Right atrium auricular region (tissue), 2 donors: Measurements from ENCODE around the gene TTC7B. TPM values are rescaled to one million over a fixed set of nuclear protein-coding genes. Genes with fewer than 3 reads are reported as not detected.

Experiments
- DNase-seq: peaks from one replicate; pipeline ENCODE4 v3.0.0-alpha.2; 2019; ENCODE audit warnings: low spot score
- H3K27ac ChIP-seq, 2 donors: fragments of 200-600 bp; sonication (generic); 1 replicate in 1 of 2; 2 replicates in 1 of 2; pipeline ENCODE4 v1.5.1; 2016 to 2019
- H3K27me3 ChIP-seq, 2 donors: fragments of 200-600 bp; sonication (generic); one replicate each; pipeline versions ENCODE4 v1.5.1 to v1.6.0; 2017 to 2019
- H3K36me3 ChIP-seq: fragments of 200-600 bp; sonication (generic); one replicate; pipeline ENCODE4 v1.5.1; 2016
- H3K4me1 ChIP-seq, 2 donors: fragments of 200-600 bp; sonication (generic); one replicate each; pipeline versions ENCODE4 v1.5.1 to v1.6.0; 2017 to 2019
- H3K4me3 ChIP-seq, 2 donors: fragments of 200-600 bp; sonication (generic); 1 replicate in 1 of 2; 2 replicates in 1 of 2; pipeline ENCODE4 v1.5.1; 2017 to 2019; ENCODE audit warnings: mild to moderate bottlenecking in 1 of 2, moderate library complexity in 1 of 2
- H3K9me3 ChIP-seq, 2 donors: fragments of 200-600 bp; sonication (generic); one replicate each; pipeline ENCODE4 v1.5.1; 2019
- total RNA-seq, 2 donors: library from RNA; depleted of rRNA; stranded (reverse); fragments of >200 nt; gene quantifications; one replicate each; pipeline ENCODE4 v1.1.0, GENCODE V29; 2016
- TF ChIP-seq, protein P1 (sequence below), 2 donors: fragments of 200-600 bp; sonication (generic); IDR thresholded peaks; one replicate each; pipeline ENCODE4 v1.5.1; 2019; ENCODE audit warnings: antibody characterized with exemption in 2 of 2

The TTC7B gene
- total RNA-seq, 2 donors from 2014 or later, result 45.5 to 57.3 TPM

GRCh38 chr14:90564496-90564895 lies 251.7 kb downstream of the TTC7B start:
- TF ChIP-seq, protein P1, sequence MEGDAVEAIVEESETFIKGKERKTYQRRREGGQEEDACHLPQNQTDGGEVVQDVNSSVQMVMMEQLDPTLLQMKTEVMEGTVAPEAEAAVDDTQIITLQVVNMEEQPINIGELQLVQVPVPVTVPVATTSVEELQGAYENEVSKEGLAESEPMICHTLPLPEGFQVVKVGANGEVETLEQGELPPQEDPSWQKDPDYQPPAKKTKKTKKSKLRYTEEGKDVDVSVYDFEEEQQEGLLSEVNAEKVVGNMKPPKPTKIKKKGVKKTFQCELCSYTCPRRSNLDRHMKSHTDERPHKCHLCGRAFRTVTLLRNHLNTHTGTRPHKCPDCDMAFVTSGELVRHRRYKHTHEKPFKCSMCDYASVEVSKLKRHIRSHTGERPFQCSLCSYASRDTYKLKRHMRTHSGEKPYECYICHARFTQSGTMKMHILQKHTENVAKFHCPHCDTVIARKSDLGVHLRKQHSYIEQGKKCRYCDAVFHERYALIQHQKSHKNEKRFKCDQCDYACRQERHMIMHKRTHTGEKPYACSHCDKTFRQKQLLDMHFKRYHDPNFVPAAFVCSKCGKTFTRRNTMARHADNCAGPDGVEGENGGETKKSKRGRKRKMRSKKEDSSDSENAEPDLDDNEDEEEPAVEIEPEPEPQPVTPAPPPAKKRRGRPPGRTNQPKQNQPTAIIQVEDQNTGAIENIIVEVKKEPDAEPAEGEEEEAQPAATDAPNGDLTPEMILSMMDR (IDR thresholded peaks at IDR 0.05), result no peak
- no peak overlapping the region for H3K27ac ChIP-seq
- peaks cover 0 to 10% of the 10 kb centered on the region in 2 donors for H3K4me1 ChIP-seq

GRCh38 chr14:90562652-90563051 lies 253.6 kb downstream of the TTC7B start:
- no peak overlapping the region for H3K27ac ChIP-seq
- DNase-seq, result no peak

More at GRCh38 chr14:90564496-90564895, 251.7 kb downstream of the TTC7B start:
- Histone ChIP-seq H3K9me3 (no peaks in the 10 kb centered on the region), H3K4me3 (no peak overlapping the region), H3K36me3 (peaks cover 7% of the 10 kb centered on the region), H3K27me3 (no peaks in the 10 kb centered on the region)
- no peak for DNase-seq

DNA sequence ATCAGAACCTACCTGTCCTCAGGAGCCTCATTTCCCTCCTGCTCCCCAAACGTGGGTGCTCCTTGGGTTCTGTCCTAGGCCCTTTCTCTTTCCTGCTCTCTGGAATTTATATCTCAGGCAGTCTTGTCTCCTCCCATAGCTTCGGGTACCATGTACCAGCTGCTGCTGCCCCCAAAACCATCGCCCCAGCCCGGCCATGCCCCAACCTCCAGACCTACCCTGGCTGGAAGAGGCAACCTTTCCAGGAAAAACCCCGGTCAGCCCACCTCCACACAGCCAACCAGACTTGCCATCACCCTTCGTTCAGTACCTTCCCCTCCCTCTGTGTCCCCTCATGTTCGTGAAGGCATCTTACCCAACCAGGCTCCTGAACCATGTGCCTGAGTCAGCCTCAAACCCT lies 254.3 kb downstream of the TTC7B start:
- H3K9me3 ChIP-seq, result no peaks in the 10 kb centered on the region
- H3K36me3 ChIP-seq, result peaks cover 11% of the 10 kb centered on the region
- no peaks in the 10 kb centered on the region for H3K27me3 ChIP-seq
- H3K27ac ChIP-seq, result no peak overlapping the region
- DNase-seq, result no peak
- TF ChIP-seq, protein P1 (IDR thresholded peaks at IDR 0.05), result no peak
- no peaks in the 10 kb centered on the region for H3K4me1 ChIP-seq
- no peak overlapping the region for H3K4me3 ChIP-seq

More at GRCh38 chr14:90562652-90563051, 253.6 kb downstream of the TTC7B start:
- Histone ChIP-seq H3K4me1 (no peaks in the 10 kb centered on the region), H3K9me3 (no peaks in the 10 kb centered on the region), H3K4me3 (no peak overlapping the region), H3K36me3 (peaks cover 11% of the 10 kb centered on the region), H3K27me3 (no peaks in the 10 kb centered on the region)
- TF ChIP-seq, protein P1 (IDR thresholded peaks at IDR 0.05), result no peak

DNA sequence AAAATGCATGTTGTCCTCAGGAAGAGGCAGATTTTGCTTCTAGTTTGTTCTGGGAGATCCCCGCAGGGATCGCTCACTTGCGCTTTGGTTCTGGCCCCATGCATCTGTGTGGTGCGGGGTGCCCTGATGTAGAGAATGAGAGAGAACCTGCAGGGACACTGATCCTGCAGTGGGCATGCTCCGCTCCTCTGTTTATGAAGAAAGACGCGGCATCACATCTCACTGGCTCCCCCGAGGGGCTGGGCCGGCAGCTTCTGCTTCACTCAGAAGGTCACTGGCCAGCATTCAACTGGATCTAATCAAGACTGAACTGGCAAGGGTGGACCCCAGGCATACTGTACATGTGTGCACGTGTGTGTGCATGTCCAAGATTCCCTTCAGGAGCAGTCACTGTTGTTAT lies 255.2 kb downstream of the TTC7B start:
- no peak overlapping the region for H3K4me3 ChIP-seq
- TF ChIP-seq, protein P1 (IDR thresholded peaks at IDR 0.05), result no peak
- H3K4me1 ChIP-seq, result peaks cover 0 to 7% of the 10 kb centered on the region in 2 donors
- no peak overlapping the region for H3K27ac ChIP-seq
- H3K27me3 ChIP-seq, result no peaks in the 10 kb centered on the region
- no peak for DNase-seq
- peaks cover 11% of the 10 kb centered on the region for H3K36me3 ChIP-seq
- H3K9me3 ChIP-seq, result no peaks in the 10 kb centered on the region

DNA sequence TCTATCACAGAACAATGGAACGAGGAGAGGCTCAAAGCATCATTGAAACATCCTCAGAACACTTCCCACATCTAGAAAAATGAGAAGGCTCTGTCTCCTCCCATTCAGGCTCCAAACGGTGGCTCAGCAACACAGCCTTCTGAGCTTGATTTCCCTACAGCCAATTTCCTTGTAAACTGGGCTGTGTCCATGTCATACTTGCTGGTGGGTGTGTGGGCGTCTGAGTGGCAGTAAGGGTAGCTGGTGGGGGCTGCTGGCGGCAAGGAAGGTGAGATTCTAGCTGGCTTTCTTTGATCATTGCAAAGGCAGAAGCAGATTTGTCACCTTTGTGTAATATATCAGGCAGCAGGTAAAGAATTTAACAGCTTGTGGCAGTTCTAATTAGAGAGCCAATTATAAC lies 255.7 kb downstream of the TTC7B start:
- TF ChIP-seq, protein P1 (IDR thresholded peaks at IDR 0.05), result no peak
- DNase-seq, result no peak
- peaks cover 11% of the 10 kb centered on the region for H3K36me3 ChIP-seq
- H3K4me3 ChIP-seq, result no peak overlapping the region
- no peak overlapping the region for H3K27ac ChIP-seq
- H3K9me3 ChIP-seq, result no peaks in the 10 kb centered on the region
- no peaks in the 10 kb centered on the region for H3K27me3 ChIP-seq
- peaks cover 0 to 7% of the 10 kb centered on the region in 2 donors for H3K4me1 ChIP-seq

- Histone ChIP-seq H3K4me1 (peaks cover 0 to 12% of the 10 kb centered on the region in 2 donors), H3K4me3 (no peak overlapping the region), H3K27me3 (no peaks in the 10 kb centered on the region), H3K27ac (no peak overlapping the region), H3K36me3 (peaks cover 11% of the 10 kb centered on the region), H3K9me3 (no peaks in the 10 kb centered on the region)
- TF ChIP-seq, protein P1 (IDR thresholded peaks at IDR 0.05), result no peak
- DNase-seq, result no peak
Observed at GRCh38 chr14:90559811-90560492, 256.3 kb downstream of the TTC7B start.
